Liver (tissue), 3 donors: ENCODE data around the gene FMO1.

Source experiments
- CTCF ChIP-seq: fragments of 150-350 bp; IDR thresholded peaks from 2 replicates; pipeline ENCODE4 v1.5.1; 2017; ENCODE audit warnings: improper control_type of control experiment, low read depth, low read length; ENCODE audit not compliant: missing input control
- EGR1 ChIP-seq, 2 donors: IDR thresholded peaks; 2 replicates each; pipeline ENCODE4 v1.6.1; 2016 to 2018; ENCODE audit warnings: antibody characterized with exemption in 2 of 2, low read depth in 2 of 2
- GABPA ChIP-seq, 2 donors: IDR thresholded peaks in 1 of 2; conservative IDR thresholded peaks in 1 of 2; 2 replicates each; pipeline ENCODE4 v1.6.1; 2016; ENCODE audit warnings: antibody characterized with exemption in 2 of 2, mild to moderate bottlenecking in 1 of 2, moderate library complexity in 1 of 2
- HNF4G ChIP-seq: IDR thresholded peaks from 2 replicates; pipeline ENCODE4 v1.6.1; 2016; ENCODE audit warnings: antibody characterized with exemption
- JUND ChIP-seq, 2 donors: IDR thresholded peaks; 2 replicates each; pipeline ENCODE4 v1.6.1; 2016; ENCODE audit warnings: antibody characterized with exemption in 2 of 2
- MAX ChIP-seq: IDR thresholded peaks from 2 replicates; pipeline ENCODE4 v1.6.1; 2016; ENCODE audit warnings: antibody characterized with exemption
- RAD21 ChIP-seq, 2 donors: IDR thresholded peaks; 2 replicates each; pipeline ENCODE4 v1.6.1; 2016; ENCODE audit warnings: antibody characterized with exemption in 2 of 2, mild to moderate bottlenecking in 2 of 2
- REST ChIP-seq: IDR thresholded peaks from 2 replicates; pipeline ENCODE4 v1.6.1; 2016; ENCODE audit warnings: antibody characterized with exemption, mild to moderate bottlenecking
- RXRA ChIP-seq, 2 donors: IDR thresholded peaks; 2 replicates each; pipeline ENCODE4 v1.6.1; 2017 to 2018; ENCODE audit warnings: antibody characterized with exemption in 2 of 2, mild to moderate bottlenecking in 1 of 2
- SP1 ChIP-seq: IDR thresholded peaks from 2 replicates; pipeline ENCODE4 v1.6.1; 2018; ENCODE audit warnings: antibody characterized with exemption, mild to moderate bottlenecking
- TAF1 ChIP-seq: conservative IDR thresholded peaks from 2 replicates; pipeline ENCODE4 v1.6.1; 2016; ENCODE audit warnings: antibody characterized with exemption, mild to moderate bottlenecking
- YY1 ChIP-seq: IDR thresholded peaks from 2 replicates; pipeline ENCODE4 v1.6.1; 2016; ENCODE audit warnings: antibody characterized with exemption, mild to moderate bottlenecking
- ZBTB33 ChIP-seq: IDR thresholded peaks from 2 replicates; pipeline ENCODE4 v1.6.1; 2016; ENCODE audit warnings: antibody characterized with exemption
- donor health status: healthy.
- donor health status: healthy.

GRCh38 chr1:171248841-171249240, 547 bp downstream of the FMO1 start:
- TF ChIP-seq CTCF (no peak), MAX (no peak), REST (no peak), HNF4G (no peak), TAF1 (no peak), JUND (IDR thresholded peaks at IDR 0.05) (no peak), YY1 (no peak), RXRA (IDR thresholded peaks at IDR 0.05) (no peak), GABPA (IDR thresholded peaks at IDR 0.05 in 1 of 2, conservative IDR thresholded peaks at IDR 0.05 in 1 of 2) (no peak), EGR1 (IDR thresholded peaks at IDR 0.05; ENCODE audit: low read depth in 2 of 2) (no peak), SP1 (no peak), ZBTB33 (no peak), RAD21 (IDR thresholded peaks at IDR 0.05) (no peak)
